ENCODE measurements around the gene TOR1A.
"Not testable (repeated sequence)": the region's sequence is repeated elsewhere in the genome, so short reads cannot be mapped to it uniquely, and the experiment has no call there.

The TOR1A gene

GRCh38 chr9:129801504-129801903, 22.4 kb downstream of the TOR1A start:
- Histone ChIP-seq H2AFZ (ENCODE audit: low read depth, low read length) (no peak overlapping the region), H2BK120ac (ENCODE audit: low read depth, low read length) (no peak overlapping the region), H2BK5ac (ENCODE audit: low read depth, low read length, poor library complexity, severe bottlenecking) (no peak overlapping the region), H3K27ac (ENCODE audit: low read length, poor library complexity, severe bottlenecking) (no peak overlapping the region), H3K14ac (ENCODE audit: low read length in 2 of 2) (no peak overlapping the region), H3K4ac (ENCODE audit: low read depth in 1 of 2, low read length in 2 of 2) (no peak overlapping the region), H3K18ac (ENCODE audit: low read depth in 1 of 2, low read length in 2 of 2) (no peak overlapping the region), H3K4me1 (ENCODE audit: control insufficient read depth, insufficient read depth, low read depth, low read length) (peaks cover 7% of the 10 kb centered on the region), H3K79me1 (replicated peaks; ENCODE audit: low read length, poor library complexity, severe bottlenecking) (peaks cover 12% of the 10 kb centered on the region), H3K4me2 (ENCODE audit: low read length, poor library complexity, severe bottlenecking) (no peak overlapping the region), H3K36me3 (ENCODE audit: control insufficient read depth in 1 of 2, insufficient read depth in 2 of 2, low read depth in 1 of 2, low read length in 2 of 2) (peaks cover 9 to 10% of the 10 kb centered on the region in 2 experiments), H4K91ac (ENCODE audit: low read length) (no peak overlapping the region), H2AK5ac (ENCODE audit: low read length, severe bottlenecking) (no peak overlapping the region), H2BK15ac (ENCODE audit: low read depth, poor library complexity, severe bottlenecking) (no peak overlapping the region), H3K27me3 (ENCODE audit: control insufficient read depth in 1 of 2, insufficient read depth in 1 of 2, low read length in 2 of 2) (peaks cover 0 to 5% of the 10 kb centered on the region in 2 experiments), H3K4me3 (ENCODE audit: insufficient read depth in 1 of 2, low read depth in 1 of 2, low read length in 2 of 2) (no peak overlapping the region), H3K9me3 (ENCODE audit: control insufficient read depth, low read length) (no peaks in the 10 kb centered on the region), H4K8ac (ENCODE audit: low read length) (no peak overlapping the region), H2BK12ac (ENCODE audit: low read length in 2 of 2) (no peak overlapping the region), H3K23ac (ENCODE audit: low read length in 2 of 2) (no peak overlapping the region), H3K9ac (ENCODE audit: low read length) (no peak overlapping the region)
- no peak for DNase-seq
- WGBS, result 94% methylated on average over 17 of the region's 17 CpGs

DNA sequence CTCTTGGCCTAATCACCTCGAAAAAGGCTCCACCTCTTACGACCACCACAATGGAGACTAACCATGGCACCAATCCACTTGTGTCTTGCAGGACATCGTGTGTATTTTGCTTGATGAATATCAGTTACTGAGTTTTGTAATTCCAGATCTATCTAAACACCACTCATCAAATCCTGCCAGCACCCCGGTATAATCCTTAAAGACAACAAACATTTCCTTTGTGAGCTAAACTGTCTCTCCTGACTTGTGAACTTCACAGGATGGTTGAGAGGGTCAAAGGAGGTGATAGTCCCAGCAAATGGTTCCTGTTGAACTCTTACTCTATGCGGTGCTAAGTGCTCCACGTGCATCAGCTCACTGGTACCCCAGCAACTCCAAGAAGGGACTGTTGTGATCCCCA, 25.0 kb downstream of the TOR1A start:
- Histone ChIP-seq H3K79me1 (replicated peaks; ENCODE audit: low read length, poor library complexity, severe bottlenecking) (peaks cover under 1% of the 10 kb centered on the region), H2BK5ac (ENCODE audit: low read depth, low read length, poor library complexity, severe bottlenecking) (no peak overlapping the region), H3K18ac (ENCODE audit: low read depth in 1 of 2, low read length in 2 of 2) (no peak overlapping the region), H3K9ac (ENCODE audit: low read length) (no peak overlapping the region), H3K14ac (ENCODE audit: low read length in 2 of 2) (no peak overlapping the region), H2BK12ac (ENCODE audit: low read length in 2 of 2) (no peak overlapping the region), H3K27ac (ENCODE audit: low read length, poor library complexity, severe bottlenecking) (no peak overlapping the region), H2AFZ (ENCODE audit: low read depth, low read length) (no peak overlapping the region), H3K4me2 (ENCODE audit: low read length, poor library complexity, severe bottlenecking) (no peak overlapping the region), H3K36me3 (ENCODE audit: control insufficient read depth in 1 of 2, insufficient read depth in 2 of 2, low read depth in 1 of 2, low read length in 2 of 2) (no peaks in the 10 kb centered on the region), H3K23ac (ENCODE audit: low read length in 2 of 2) (no peak overlapping the region), H4K8ac (ENCODE audit: low read length) (no peak overlapping the region), H3K4me3 (ENCODE audit: insufficient read depth in 1 of 2, low read depth in 1 of 2, low read length in 2 of 2) (no peak overlapping the region), H2BK120ac (ENCODE audit: low read depth, low read length) (no peak overlapping the region), H2AK5ac (ENCODE audit: low read length, severe bottlenecking) (no peak overlapping the region), H2BK15ac (ENCODE audit: low read depth, poor library complexity, severe bottlenecking) (no peak overlapping the region), H3K27me3 (ENCODE audit: control insufficient read depth in 1 of 2, insufficient read depth in 1 of 2, low read length in 2 of 2) (peaks cover 24 to 30% of the 10 kb centered on the region in 2 experiments), H4K91ac (ENCODE audit: low read length) (no peak overlapping the region), H3K4me1 (ENCODE audit: control insufficient read depth, insufficient read depth, low read depth, low read length) (peaks cover 3% of the 10 kb centered on the region), H3K4ac (ENCODE audit: low read depth in 1 of 2, low read length in 2 of 2) (no peak overlapping the region), H3K9me3 (ENCODE audit: control insufficient read depth, low read length) (no peaks in the 10 kb centered on the region)
- no peak for DNase-seq
- WGBS, result 64% methylated on average over 6 of the region's 6 CpGs

- H4K91ac ChIP-seq (ENCODE audit: low read length); H3K4me2 ChIP-seq (ENCODE audit: low read length, poor library complexity, severe bottlenecking); H3K36me3 ChIP-seq (ENCODE audit: control insufficient read depth in 1 of 2, insufficient read depth in 2 of 2, low read depth in 1 of 2, low read length in 2 of 2); H4K8ac ChIP-seq (ENCODE audit: low read length); H3K4me3 ChIP-seq (ENCODE audit: insufficient read depth in 1 of 2, low read depth in 1 of 2, low read length in 2 of 2); H3K4me1 ChIP-seq (ENCODE audit: control insufficient read depth, insufficient read depth, low read depth, low read length); H3K79me1 ChIP-seq (replicated peaks; ENCODE audit: low read length, poor library complexity, severe bottlenecking); H3K23ac ChIP-seq (ENCODE audit: low read length in 2 of 2); H2BK5ac ChIP-seq (ENCODE audit: low read depth, low read length, poor library complexity, severe bottlenecking); H3K18ac ChIP-seq (ENCODE audit: low read depth in 1 of 2, low read length in 2 of 2); H2BK15ac ChIP-seq (ENCODE audit: low read depth, poor library complexity, severe bottlenecking); DNase-seq; H3K9me3 ChIP-seq (ENCODE audit: control insufficient read depth, low read length); H3K4ac ChIP-seq (ENCODE audit: low read depth in 1 of 2, low read length in 2 of 2); H2BK12ac ChIP-seq (ENCODE audit: low read length in 2 of 2); H3K9ac ChIP-seq (ENCODE audit: low read length); H3K27ac ChIP-seq (ENCODE audit: low read length, poor library complexity, severe bottlenecking); H2AFZ ChIP-seq (ENCODE audit: low read depth, low read length); H3K14ac ChIP-seq (ENCODE audit: low read length in 2 of 2); H2BK120ac ChIP-seq (ENCODE audit: low read depth, low read length); H2AK5ac ChIP-seq (ENCODE audit: low read length, severe bottlenecking): not testable (repeated sequence)
- H3K27me3 ChIP-seq (ENCODE audit: control insufficient read depth in 1 of 2, insufficient read depth in 1 of 2, low read length in 2 of 2), result peaks cover 32 to 46% of the 10 kb centered on the region in 2 experiments
- 87% methylated on average over 2 of the region's 2 CpGs for WGBS
Measured at GRCh38 chr9:129796029-129796428, 27.9 kb downstream of the TOR1A start.

DNA sequence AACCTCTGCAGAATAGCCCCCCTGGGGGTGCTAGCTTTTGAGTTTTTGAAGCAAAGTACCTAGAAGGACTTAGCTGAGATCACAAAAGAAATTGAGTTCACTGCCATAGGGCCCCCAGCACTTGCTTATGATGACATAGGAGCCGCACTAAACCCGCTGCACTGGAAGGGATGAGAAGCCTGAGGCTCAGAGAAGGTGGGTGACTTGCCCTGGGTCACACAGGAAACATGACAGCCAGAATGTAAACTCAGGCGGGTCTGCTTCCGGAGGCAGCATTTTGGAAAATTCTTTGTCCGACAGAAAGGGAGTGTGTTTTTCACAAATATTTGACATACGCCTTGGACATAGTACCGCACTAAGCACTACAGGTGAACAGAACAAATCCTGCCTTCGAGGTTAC, 29.4 kb downstream of the TOR1A start:
- Histone ChIP-seq H2BK12ac (ENCODE audit: low read length in 2 of 2) (no peak overlapping the region), H3K14ac (ENCODE audit: low read length in 2 of 2) (no peak overlapping the region), H2BK15ac (ENCODE audit: low read depth, poor library complexity, severe bottlenecking) (no peak overlapping the region), H3K23ac (ENCODE audit: low read length in 2 of 2) (no peak overlapping the region), H3K79me1 (replicated peaks; ENCODE audit: low read length, poor library complexity, severe bottlenecking) (no peaks in the 10 kb centered on the region), H3K18ac (ENCODE audit: low read depth in 1 of 2, low read length in 2 of 2) (no peak overlapping the region), H3K27me3 (ENCODE audit: control insufficient read depth in 1 of 2, insufficient read depth in 1 of 2, low read length in 2 of 2) (peaks cover 32 to 46% of the 10 kb centered on the region in 2 experiments), H3K36me3 (ENCODE audit: control insufficient read depth in 1 of 2, insufficient read depth in 2 of 2, low read depth in 1 of 2, low read length in 2 of 2) (no peaks in the 10 kb centered on the region), H2AFZ (ENCODE audit: low read depth, low read length) (no peak overlapping the region), H3K4me1 (ENCODE audit: control insufficient read depth, insufficient read depth, low read depth, low read length) (no peaks in the 10 kb centered on the region), H3K27ac (ENCODE audit: low read length, poor library complexity, severe bottlenecking) (no peak overlapping the region), H3K9me3 (ENCODE audit: control insufficient read depth, low read length) (no peaks in the 10 kb centered on the region), H3K9ac (ENCODE audit: low read length) (no peak overlapping the region), H4K8ac (ENCODE audit: low read length) (no peak overlapping the region), H2AK5ac (ENCODE audit: low read length, severe bottlenecking) (no peak overlapping the region), H3K4me3 (ENCODE audit: insufficient read depth in 1 of 2, low read depth in 1 of 2, low read length in 2 of 2) (no peak overlapping the region), H3K4me2 (ENCODE audit: low read length, poor library complexity, severe bottlenecking) (no peak overlapping the region), H2BK5ac (ENCODE audit: low read depth, low read length, poor library complexity, severe bottlenecking) (no peak overlapping the region), H2BK120ac (ENCODE audit: low read depth, low read length) (no peak overlapping the region), H3K4ac (ENCODE audit: low read depth in 1 of 2, low read length in 2 of 2) (no peak overlapping the region), H4K91ac (ENCODE audit: low read length) (no peak overlapping the region)
- WGBS, result 93% methylated on average over 8 of the region's 8 CpGs
- no peak for DNase-seq
